Bronchial epithelial cell (primary cell): ENCODE results near the gene PKDREJ. TPM values are rescaled to one million over a fixed set of nuclear protein-coding genes. Genes with fewer than 3 reads are reported as not detected.

ENCODE experiments used
- DNase-seq: peaks from one replicate; pipeline ENCODE4 v3.0.0-alpha.2; 2010; ENCODE audit warnings: low read depth
- FAIRE-seq: peaks from 2 replicates; lab custom pipeline; 2011; peaks lifted over from hg19 to GRCh38; lab: Jason Lieb, UNC
- H3K27me3 ChIP-seq: 2 replicates; pipeline ENCODE4 v1.5.1; 2011; ENCODE audit warnings: low read length; ENCODE audit not compliant: control insufficient read depth, insufficient read depth
- H3K36me3 ChIP-seq: 2 replicates; pipeline ENCODE4 v1.5.1; 2011; ENCODE audit warnings: low read length; ENCODE audit not compliant: control insufficient read depth, insufficient read depth
- H3K4me3 ChIP-seq: 2 replicates; pipeline ENCODE4 v1.5.1; 2011; ENCODE audit warnings: mild to moderate bottlenecking, low read depth, low read length, control low read depth
- total RNA-seq: library from RNA; depleted of rRNA; stranded (reverse); fragments of >200 nt; gene quantifications from 2 replicates; pipeline ENCODE4 v1.2.1, GENCODE V29; 2014
- TF ChIP-seq, protein P1 (sequence below): IDR thresholded peaks from 2 replicates; pipeline ENCODE4 v1.5.1; 2011; ENCODE audit warnings: mild to moderate bottlenecking, moderate library complexity, low read length, control low read depth, inconsistent platforms; ENCODE audit not compliant: insufficient read depth, severe bottlenecking

Gene PKDREJ
- total RNA-seq, 1 donor from 2014 or later, result not detected

DNA sequence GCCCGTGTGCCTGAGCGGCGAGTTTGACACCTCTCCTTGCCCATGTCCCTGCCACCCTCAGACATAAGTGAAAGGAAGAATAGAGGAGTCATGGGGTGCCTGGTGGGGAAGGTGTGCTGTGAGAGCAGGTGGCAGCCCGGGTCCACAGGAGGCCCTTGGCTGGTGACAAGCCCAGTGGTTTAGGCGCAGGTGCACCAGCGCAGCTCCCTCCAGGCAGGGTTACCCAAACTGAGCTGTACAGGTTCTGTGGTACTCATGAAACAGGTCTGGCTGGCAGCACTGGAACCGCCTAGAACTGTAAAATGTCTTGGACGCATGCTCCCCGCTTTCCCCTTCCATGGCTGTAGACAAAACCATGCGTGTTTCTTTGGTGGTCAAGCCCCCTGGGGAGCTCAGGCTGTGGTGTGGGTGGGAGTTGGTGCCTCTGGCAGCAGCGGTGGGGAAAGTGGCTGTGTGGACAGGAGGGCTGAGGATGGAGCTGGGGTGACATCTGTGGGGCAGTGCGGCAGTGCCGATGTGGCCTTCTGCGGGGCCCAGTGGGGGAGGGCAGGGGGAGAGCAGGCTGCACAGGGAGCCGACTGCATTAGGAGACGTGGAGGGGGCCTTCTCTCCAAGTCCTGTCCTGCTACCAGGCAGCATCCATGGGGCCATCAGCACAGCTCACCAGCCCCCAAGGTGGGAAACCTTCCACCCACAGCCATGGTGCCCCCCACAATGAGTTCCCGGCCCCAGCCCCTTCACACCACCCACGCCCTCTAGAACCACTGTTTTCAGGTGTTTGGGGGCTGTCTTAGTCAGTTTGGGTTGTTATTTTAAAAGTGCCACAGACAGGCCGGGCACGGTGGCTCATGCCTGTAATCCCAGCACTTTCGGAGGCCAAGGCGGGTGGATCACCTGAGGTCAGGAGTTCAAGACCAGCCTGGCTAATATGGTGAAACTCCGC lies 28.0 kb upstream of the PKDREJ start:
- Histone ChIP-seq H3K36me3 (no peaks in the 10 kb centered on the region), H3K27me3 (no peaks in the 10 kb centered on the region), H3K4me3 (no peak overlapping the region)
- FAIRE-seq (no peak), DNase-seq (no peak)
- TF ChIP-seq, protein P1, sequence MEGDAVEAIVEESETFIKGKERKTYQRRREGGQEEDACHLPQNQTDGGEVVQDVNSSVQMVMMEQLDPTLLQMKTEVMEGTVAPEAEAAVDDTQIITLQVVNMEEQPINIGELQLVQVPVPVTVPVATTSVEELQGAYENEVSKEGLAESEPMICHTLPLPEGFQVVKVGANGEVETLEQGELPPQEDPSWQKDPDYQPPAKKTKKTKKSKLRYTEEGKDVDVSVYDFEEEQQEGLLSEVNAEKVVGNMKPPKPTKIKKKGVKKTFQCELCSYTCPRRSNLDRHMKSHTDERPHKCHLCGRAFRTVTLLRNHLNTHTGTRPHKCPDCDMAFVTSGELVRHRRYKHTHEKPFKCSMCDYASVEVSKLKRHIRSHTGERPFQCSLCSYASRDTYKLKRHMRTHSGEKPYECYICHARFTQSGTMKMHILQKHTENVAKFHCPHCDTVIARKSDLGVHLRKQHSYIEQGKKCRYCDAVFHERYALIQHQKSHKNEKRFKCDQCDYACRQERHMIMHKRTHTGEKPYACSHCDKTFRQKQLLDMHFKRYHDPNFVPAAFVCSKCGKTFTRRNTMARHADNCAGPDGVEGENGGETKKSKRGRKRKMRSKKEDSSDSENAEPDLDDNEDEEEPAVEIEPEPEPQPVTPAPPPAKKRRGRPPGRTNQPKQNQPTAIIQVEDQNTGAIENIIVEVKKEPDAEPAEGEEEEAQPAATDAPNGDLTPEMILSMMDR, result no peak

DNA sequence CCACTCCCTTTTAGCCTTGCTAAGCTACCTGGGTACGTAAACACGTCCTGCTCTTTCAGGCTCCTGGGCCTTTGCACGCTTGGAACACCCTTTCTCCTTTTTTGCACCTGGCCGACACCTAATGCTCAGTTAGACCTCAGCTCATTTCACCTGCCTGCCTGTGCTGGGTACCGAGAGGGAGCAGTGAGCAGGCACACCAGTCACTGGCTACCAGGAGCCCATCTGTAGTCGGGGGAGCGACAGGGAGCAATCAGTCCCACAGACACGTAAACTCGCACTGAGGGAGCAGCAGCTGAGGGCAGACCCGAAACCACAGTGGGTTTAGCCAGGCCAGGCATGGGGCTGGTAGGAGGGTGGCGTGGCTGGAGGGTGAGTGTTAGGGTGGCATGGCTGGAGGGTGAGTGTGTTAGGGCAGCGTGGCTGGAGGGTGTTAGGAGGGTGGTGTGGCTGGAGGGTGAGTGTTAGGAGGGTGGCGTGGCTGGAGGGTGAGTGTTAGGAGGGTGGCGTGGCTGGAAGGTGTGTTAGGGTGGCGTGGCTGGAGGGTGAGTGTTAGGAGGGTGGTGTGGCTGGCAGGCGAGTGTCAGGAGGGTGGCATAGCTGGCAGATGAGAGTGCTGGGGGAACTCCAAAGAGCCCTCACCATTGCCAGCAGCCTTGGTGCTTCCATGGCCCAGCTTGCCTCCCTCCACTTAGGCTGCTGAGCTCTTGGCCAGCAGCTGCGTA lies 27.1 kb upstream of the PKDREJ start:
- Histone ChIP-seq H3K36me3 (no peaks in the 10 kb centered on the region), H3K4me3 (no peak overlapping the region), H3K27me3 (no peaks in the 10 kb centered on the region)
- TF ChIP-seq, protein P1, result no peak
- no peak for DNase-seq
- FAIRE-seq, result peak; percentile 72

DNA sequence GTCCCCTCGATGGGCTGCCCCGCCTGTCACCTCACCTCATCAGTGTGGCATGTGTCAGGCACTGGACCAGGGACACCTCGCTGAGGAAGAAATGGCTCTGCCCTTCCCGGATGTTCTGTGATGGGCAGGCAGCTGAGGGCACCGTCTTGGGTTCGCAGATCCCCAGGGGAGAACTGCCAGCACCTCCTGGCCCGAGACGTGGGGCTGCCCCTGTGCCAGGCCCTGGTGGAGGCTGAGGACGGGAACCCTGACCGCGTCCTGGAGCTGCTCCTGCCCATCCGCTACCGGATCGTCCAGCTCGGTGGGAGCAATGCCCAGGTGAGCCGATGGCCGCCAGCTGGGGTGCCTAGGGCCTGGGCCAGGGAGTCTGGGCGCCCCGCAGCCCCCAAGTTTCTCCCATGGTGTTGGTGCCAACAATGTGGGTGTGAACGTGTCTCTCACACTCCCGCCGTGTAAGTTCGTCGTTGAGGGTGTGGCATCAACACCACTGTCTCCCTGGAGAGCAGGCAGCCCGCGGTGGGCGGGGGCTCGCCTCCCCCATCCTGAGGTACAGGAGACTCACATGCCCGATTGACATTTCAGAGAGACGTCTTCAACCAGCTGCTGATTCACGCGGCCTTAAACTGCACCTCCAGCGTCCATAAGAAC lies 26.2 kb upstream of the PKDREJ start:
- H3K36me3 ChIP-seq, result no peaks in the 10 kb centered on the region
- no peak for DNase-seq

DNA sequence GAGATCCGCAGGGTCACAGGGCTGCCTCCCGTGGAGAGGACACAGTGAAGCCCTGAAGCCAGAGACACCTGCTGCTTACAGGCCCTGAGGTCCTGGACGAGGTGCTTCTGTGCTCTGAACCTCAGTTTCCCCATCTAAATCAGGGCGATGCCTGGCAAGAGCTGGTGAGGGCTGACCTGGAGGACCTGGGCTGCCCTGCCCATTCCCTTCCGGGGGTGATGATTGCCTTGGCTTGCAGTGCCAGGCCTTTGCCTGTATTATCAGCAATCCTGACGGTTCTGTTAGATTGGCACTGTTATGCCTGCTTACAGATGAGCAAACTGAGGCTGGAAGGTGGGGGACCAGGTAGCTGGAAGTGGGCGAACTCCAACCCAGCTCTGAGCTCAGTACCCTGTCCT lies 25.7 kb upstream of the PKDREJ start:
- FAIRE-seq, result no peak
- Histone ChIP-seq H3K36me3 (peaks cover 2% of the 10 kb centered on the region), H3K27me3 (no peaks in the 10 kb centered on the region), H3K4me3 (no peak overlapping the region)
- TF ChIP-seq, protein P1, result no peak
- no peak for DNase-seq

More for the DNA sequence above, 26.2 kb upstream of the PKDREJ start:
- no peak for FAIRE-seq
- no peak overlapping the region for H3K4me3 ChIP-seq
- TF ChIP-seq, protein P1, result no peak
- no peaks in the 10 kb centered on the region for H3K27me3 ChIP-seq

DNA sequence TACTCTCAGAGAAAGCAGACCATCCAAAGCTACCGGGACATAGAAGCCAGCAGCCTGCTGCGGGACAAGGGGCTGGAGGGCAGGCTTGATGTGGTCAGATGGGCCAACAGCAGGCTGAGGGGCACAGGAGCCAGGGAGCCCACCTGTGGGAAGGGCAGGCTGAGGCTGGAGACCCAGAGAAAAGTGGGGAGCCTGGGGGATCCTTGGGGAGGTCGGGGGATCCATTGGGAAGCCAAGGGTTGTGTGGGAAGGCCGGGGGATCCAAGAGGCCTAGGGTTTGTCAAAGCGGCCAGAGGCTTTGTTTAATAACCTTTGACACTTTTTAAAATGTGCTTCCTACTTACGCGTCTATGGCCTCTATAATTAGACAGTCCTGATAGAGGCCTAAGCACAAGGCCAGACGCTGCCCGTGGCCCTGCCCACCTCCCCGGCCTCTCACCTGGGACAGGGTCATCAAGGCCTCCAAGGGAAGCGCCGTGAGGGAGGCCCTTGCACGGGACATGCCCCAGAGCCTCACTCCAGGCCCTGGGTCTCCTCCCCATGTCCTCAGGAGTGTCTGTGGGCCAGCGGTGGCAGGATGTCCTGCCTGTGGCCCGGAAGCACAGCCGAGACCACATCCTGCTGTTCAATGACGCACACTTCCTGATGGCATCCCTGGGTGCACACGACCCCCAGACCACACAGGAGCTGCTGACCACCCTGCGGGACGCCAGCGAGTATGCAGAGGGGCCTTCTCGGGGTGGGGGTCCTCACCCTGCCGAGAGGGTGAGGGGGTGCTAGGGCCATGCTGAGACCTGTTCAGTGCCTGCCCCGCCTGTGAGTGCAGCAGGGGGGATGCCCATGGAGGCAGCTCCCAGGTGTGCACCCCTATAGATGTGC lies 25.0 kb upstream of the PKDREJ start:
- TF ChIP-seq, protein P1, result no peak
- DNase-seq, result no peak
- H3K36me3 ChIP-seq, result peaks cover 2% of the 10 kb centered on the region
- FAIRE-seq, result no peak
- H3K27me3 ChIP-seq, result no peaks in the 10 kb centered on the region
- H3K4me3 ChIP-seq, result no peak overlapping the region
